Activated naive CD4-positive, alpha-beta T cell treated with anti-CD3 and anti-CD28 coated beads for 36 hours (primary cell): ENCODE results near the gene NUP37. TPM values are rescaled to one million over a fixed set of nuclear protein-coding genes. Genes with fewer than 3 reads are reported as not detected.
"Not testable (repeated sequence)": the region's sequence is repeated elsewhere in the genome, so short reads cannot be mapped to it uniquely, and the experiment has no call there.

Experiments
- CTCF ChIA-PET: fragments of 350-600 bp; sonication (Branson Sonifier 250); formaldehyde crosslinking; loops from one replicate; lab custom pipeline; 2021; ENCODE audit warnings: antibody characterized with exemption; lab: Charles Lee
- DNase-seq: peaks from one replicate; pipeline ENCODE4 v3.0.0-alpha.2; 2020
- H3K27ac Mint-ChIP-seq: one replicate; pipeline ENCODE4 v1.8.0; 2021; ENCODE audit warnings: mild to moderate bottlenecking, mixed read lengths
- H3K27me3 Mint-ChIP-seq: one replicate; pipeline ENCODE4 v1.8.0; 2021; ENCODE audit warnings: low read depth, mixed read lengths
- H3K36me3 Mint-ChIP-seq: one replicate; pipeline ENCODE4 v1.8.0; 2021; ENCODE audit warnings: low read depth, mixed read lengths
- H3K4me1 Mint-ChIP-seq: one replicate; pipeline ENCODE4 v1.8.0; 2021; ENCODE audit warnings: low read depth, mixed read lengths
- H3K4me3 Mint-ChIP-seq: one replicate; pipeline ENCODE4 v1.8.0; 2021; ENCODE audit warnings: mild to moderate bottlenecking, moderate library complexity, mixed read lengths
- H3K9me3 Mint-ChIP-seq: one replicate; pipeline ENCODE4 v1.8.0; 2021; ENCODE audit warnings: mixed read lengths
- intact Hi-C: fragments of 100-400 bp; cut with micrococcal nuclease; formaldehyde crosslinking; loops from one replicate; pipeline ENCODE4 v1.15.1; 2023
- total RNA-seq, 2 experiments: library from RNA; stranded (reverse); gene quantifications; one replicate each; pipeline ENCODE4 v1.2.3, GENCODE V29; 2021

The NUP37 gene
- total RNA-seq, 2 experiments from 2014 or later, result 85.3 to 88.0 TPM

GRCh38 chr12:102120886-102121285 is 972 bp upstream of the NUP37 start:
- peaks cover 15% of the 10 kb centered on the region for H3K36me3 Mint-ChIP-seq
- DNase-seq, result no peak
- CTCF ChIA-PET, result interaction anchor here (0.8 kb wide), 1 partner anchor 11 kb away, joined by 3 read pairs; no protein-coding TSS in a partner anchor
- no peaks in the 10 kb centered on the region for H3K9me3 Mint-ChIP-seq
- peak overlapping the region; percentile 90 for H3K4me3 Mint-ChIP-seq
- H3K27me3 Mint-ChIP-seq, result no peaks in the 10 kb centered on the region
- H3K27ac Mint-ChIP-seq, result peak overlapping the region; percentile 80
- H3K4me1 Mint-ChIP-seq, result peaks cover 19% of the 10 kb centered on the region
- intact Hi-C loops, result loop anchor here (1.0 to 10.0 kb wide), 15 partner anchors 47 to 1979 kb away; partner anchors contain the start of genes ARL1, BLTP3B, CHPT1 and DEPDC4

DNA sequence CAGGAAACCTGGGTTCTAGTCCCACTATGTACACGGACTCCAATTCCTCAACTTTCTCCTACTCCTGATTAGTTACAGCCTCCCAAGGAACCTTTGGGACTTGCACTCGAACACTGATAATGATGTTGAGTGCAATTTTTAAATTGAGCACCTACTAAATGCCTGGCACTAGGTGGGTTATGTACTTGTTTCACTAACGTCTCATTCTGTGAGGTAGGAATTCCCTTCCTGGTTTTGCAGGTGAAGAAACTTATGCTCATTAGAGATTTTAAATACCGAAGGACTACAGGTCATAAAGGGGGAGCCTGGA is 605 bp upstream of the NUP37 start:
- H3K27ac Mint-ChIP-seq, result peak overlapping the region; percentile 80
- peaks cover 19% of the 10 kb centered on the region for H3K4me1 Mint-ChIP-seq
- intact Hi-C loops, result loop anchor here (1.0 to 10.0 kb wide), 15 partner anchors 48 to 1978 kb away; partner anchors contain the start of genes ARL1, BLTP3B, CHPT1 and DEPDC4
- H3K36me3 Mint-ChIP-seq, result peaks cover 15% of the 10 kb centered on the region
- H3K9me3 Mint-ChIP-seq, result no peaks in the 10 kb centered on the region
- peak overlapping the region; percentile 90 for H3K4me3 Mint-ChIP-seq
- no peak for DNase-seq
- CTCF ChIA-PET, result interaction anchor here (0.8 kb wide), 1 partner anchor 10 kb away, joined by 3 read pairs; no protein-coding TSS in a partner anchor
- no peaks in the 10 kb centered on the region for H3K27me3 Mint-ChIP-seq

DNA sequence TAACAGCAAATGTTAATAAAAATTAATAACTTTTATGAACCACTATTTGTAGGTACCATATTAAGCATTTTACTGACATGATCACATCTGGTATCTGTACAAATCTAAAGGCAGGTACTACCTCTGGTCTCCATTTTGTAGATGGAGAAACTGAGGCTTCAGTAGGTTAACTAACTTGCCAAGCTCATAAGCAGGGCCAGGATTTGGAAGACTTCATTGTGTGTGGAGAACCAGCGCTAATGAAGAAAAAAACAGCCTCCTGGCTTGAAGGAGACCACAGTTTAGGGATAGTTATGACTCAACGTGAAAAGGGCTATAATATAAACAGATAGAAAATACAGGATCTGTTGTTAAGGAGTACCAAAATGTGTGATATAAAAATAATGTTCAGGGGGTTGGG is 1.0 kb downstream of the NUP37 start:
- DNase-seq, result no peak

DNA sequence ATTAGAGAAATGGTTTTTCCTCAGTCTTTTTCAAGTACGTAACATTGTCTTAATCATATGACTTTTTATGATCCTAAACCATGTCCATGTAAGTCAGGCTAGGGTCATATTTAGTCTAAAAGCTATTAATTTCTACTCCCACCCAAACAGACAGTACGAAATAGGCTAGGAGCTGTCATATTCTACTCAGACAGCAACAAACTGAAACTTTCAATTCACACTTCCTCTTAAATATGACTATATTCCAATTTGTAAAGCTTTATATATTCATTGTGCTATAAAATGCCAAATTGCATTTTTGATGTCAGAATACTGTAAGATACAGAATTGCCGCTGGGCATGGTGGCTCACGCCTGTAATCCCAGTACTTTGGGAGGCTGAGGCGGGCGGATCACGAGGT is 3.5 kb downstream of the NUP37 start:
- Mint-ChIP-seq H3K4me3 (no peak overlapping the region), H3K27me3 (no peaks in the 10 kb centered on the region), H3K27ac (no peak overlapping the region), H3K4me1 (peaks cover 15% of the 10 kb centered on the region), H3K36me3 (peaks cover 20% of the 10 kb centered on the region), H3K9me3 (no peaks in the 10 kb centered on the region)
- intact Hi-C loops, result no loop called here
- CTCF ChIA-PET, result no interaction called here
- no peak for DNase-seq

More for the DNA sequence above, 1.0 kb downstream of the NUP37 start:
- Mint-ChIP-seq H3K4me1 (peaks cover 19% of the 10 kb centered on the region), H3K4me3 (peak overlapping the region; percentile 90), H3K27ac (no peak overlapping the region), H3K27me3 (no peaks in the 10 kb centered on the region), H3K9me3 (no peaks in the 10 kb centered on the region), H3K36me3 (peaks cover 12% of the 10 kb centered on the region)
- CTCF ChIA-PET, result no interaction called here
- intact Hi-C loops, result no loop called here

DNA sequence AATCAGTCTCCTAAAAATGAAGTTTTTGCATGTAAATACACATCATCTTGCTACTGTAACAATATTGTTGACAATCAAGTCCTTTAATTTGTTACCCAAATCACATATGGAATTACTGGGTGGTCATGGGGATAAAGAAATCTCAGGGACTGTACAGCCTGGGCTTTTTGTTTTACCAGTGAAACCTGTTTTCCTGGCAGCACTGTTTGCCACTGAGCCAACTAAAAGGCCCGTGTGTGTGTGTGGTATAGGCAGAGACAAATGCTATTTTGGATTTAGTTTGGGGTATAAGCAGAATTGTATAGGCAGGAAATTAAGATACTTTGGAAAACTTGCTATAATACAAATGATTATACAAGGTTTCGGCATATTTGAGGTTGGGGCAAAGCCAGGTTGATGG is 5.7 kb downstream of the NUP37 start:
- intact Hi-C loops, result no loop called here
- no peak overlapping the region for H3K27ac Mint-ChIP-seq
- peaks cover 35% of the 10 kb centered on the region for H3K36me3 Mint-ChIP-seq
- peaks cover 9% of the 10 kb centered on the region for H3K4me1 Mint-ChIP-seq
- CTCF ChIA-PET, result no interaction called here
- H3K27me3 Mint-ChIP-seq, result no peaks in the 10 kb centered on the region
- DNase-seq, result no peak
- H3K4me3 Mint-ChIP-seq, result no peak overlapping the region
- H3K9me3 Mint-ChIP-seq, result no peaks in the 10 kb centered on the region

DNA sequence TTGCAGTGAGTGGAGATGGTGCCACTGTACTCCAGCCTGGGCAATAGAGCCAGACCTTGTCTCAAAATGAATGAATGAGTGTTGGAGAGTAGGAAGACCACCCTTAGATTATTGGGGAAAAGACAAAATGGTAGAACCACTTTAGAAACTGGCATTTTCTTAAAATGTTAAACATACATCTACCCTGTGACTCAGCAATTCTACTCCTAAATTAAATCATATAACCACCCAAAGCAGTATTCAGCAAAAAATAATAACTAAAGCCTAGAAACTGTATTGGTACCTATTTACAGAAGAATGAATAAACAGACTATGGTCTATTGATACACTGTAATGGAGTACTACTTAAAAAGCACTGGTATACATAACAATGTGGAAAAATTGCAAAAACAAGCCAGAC is 9.1 kb downstream of the NUP37 start:
- H3K4me3 Mint-ChIP-seq, result no peak overlapping the region
- DNase-seq, result no peak
- peaks cover 6% of the 10 kb centered on the region for H3K4me1 Mint-ChIP-seq
- intact Hi-C loops, result no loop called here
- H3K27ac Mint-ChIP-seq, result no peak overlapping the region
- H3K9me3 Mint-ChIP-seq, result no peaks in the 10 kb centered on the region
- peaks cover 61% of the 10 kb centered on the region for H3K36me3 Mint-ChIP-seq
- CTCF ChIA-PET, result interaction anchor here (1.5 kb wide), 1 partner anchor 10 kb away, joined by 3 read pairs; no protein-coding TSS in a partner anchor
- no peaks in the 10 kb centered on the region for H3K27me3 Mint-ChIP-seq

GRCh38 chr12:102107970-102108369 is 11.9 kb downstream of the NUP37 start:
- peaks cover 70% of the 10 kb centered on the region for H3K36me3 Mint-ChIP-seq
- peaks cover 6% of the 10 kb centered on the region for H3K4me1 Mint-ChIP-seq
- intact Hi-C loops, result no loop called here
- no peaks in the 10 kb centered on the region for H3K27me3 Mint-ChIP-seq
- no peaks in the 10 kb centered on the region for H3K9me3 Mint-ChIP-seq
- H3K4me3 Mint-ChIP-seq, result no peak overlapping the region
- H3K27ac Mint-ChIP-seq, result no peak overlapping the region
- DNase-seq, result no peak
- CTCF ChIA-PET, result no interaction called here

DNA sequence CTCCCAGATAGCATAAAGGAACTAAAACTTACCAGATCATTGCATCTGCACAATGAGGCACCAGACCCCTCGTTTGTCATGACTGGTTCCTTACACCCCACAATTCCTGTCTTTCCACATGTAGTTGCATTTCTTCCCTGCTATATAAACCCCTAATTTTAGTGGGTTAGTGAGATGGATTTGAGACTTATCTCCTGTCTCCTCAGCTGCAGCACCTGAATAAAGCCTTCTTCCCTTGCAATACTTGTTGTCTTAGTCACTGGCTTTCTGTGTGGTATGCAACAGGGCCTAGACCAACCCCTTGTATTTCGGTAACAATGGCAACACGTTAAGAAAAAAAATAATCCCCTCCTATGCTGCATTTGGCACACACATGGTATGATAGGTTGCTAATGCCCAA is 13.0 kb downstream of the NUP37 start:
- Mint-ChIP-seq H3K36me3 (peaks cover 72% of the 10 kb centered on the region), H3K4me3 (no peak overlapping the region), H3K27ac (no peak overlapping the region), H3K9me3 (no peaks in the 10 kb centered on the region), H3K4me1 (peaks cover 6% of the 10 kb centered on the region), H3K27me3 (no peaks in the 10 kb centered on the region)
- CTCF ChIA-PET, result no interaction called here
- intact Hi-C loops, result no loop called here
- DNase-seq, result no peak

GRCh38 chr12:102096855-102097254 is 23.1 kb downstream of the NUP37 start:
- CTCF ChIA-PET, result no interaction called here
- Mint-ChIP-seq H3K4me1 (no peaks in the 10 kb centered on the region), H3K27me3 (no peaks in the 10 kb centered on the region), H3K27ac (no peak overlapping the region), H3K9me3 (no peaks in the 10 kb centered on the region), H3K36me3 (peaks cover 16% of the 10 kb centered on the region), H3K4me3 (no peak overlapping the region)
- intact Hi-C loops, result loop anchor here (10.0 kb wide), 1 partner anchor 718 kb away; no protein-coding TSS in a partner anchor
- no peak for DNase-seq

GRCh38 chr12:102095677-102096263 is 24.1 kb downstream of the NUP37 start:
- H3K27me3 Mint-ChIP-seq, result no peaks in the 10 kb centered on the region
- no peaks in the 10 kb centered on the region for H3K9me3 Mint-ChIP-seq
- peaks cover 16% of the 10 kb centered on the region for H3K36me3 Mint-ChIP-seq
- CTCF ChIA-PET, result interaction anchor here (0.5 to 0.6 kb wide), 2 partner anchors 35 to 383 kb away, joined by 3 read pairs; no protein-coding TSS in a partner anchor
- H3K4me3 Mint-ChIP-seq, result no peak overlapping the region
- no peak for DNase-seq
- H3K27ac Mint-ChIP-seq, result no peak overlapping the region
- intact Hi-C loops, result loop anchor here (1.0 to 10.0 kb wide), 3 partner anchors 389 to 719 kb away; no protein-coding TSS in a partner anchor
- H3K4me1 Mint-ChIP-seq, result no peaks in the 10 kb centered on the region

- intact Hi-C loops, result loop anchor here (10.0 kb wide), 1 partner anchor 721 kb away; no protein-coding TSS in a partner anchor
- DNase-seq, result no peak
- Mint-ChIP-seq H3K4me1 (no peaks in the 10 kb centered on the region), H3K4me3 (no peak overlapping the region), H3K36me3 (peaks cover 16% of the 10 kb centered on the region), H3K9me3 (no peaks in the 10 kb centered on the region), H3K27me3 (no peaks in the 10 kb centered on the region), H3K27ac (no peak overlapping the region)
- CTCF ChIA-PET, result no interaction called here
These were observed 26.6 kb downstream of the NUP37 start for GRCh38 chr12:102093319-102093718.

DNA sequence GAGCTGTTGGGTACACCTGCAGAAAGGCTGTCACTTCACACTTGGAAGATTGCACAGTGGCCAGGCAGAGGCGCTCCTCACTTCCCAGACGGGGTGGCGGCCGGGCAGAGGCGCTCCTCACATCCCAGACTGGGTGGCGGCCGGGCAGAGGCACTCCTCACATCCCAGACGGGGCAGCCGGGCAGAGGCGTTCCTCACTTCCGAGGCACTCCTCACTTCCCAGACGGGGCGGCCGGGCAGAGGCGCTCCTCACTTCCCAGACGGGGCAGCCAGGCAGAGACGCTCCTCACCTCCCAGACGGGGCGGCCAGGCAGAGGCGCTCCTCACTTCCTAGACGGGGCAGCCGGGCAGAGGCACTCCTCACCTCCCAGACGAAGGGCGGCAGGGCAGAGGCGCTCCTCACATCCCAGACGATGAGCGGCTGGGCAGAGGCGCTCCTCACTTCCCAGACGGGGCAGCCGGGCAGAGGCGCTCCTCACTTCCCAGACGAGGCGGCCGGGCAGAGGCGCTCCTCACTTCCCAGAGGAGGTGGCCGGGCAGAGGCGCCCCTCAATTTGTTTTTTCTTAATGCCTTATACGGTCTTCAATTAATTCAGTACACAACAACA is 30.6 kb downstream of the NUP37 start:
- CTCF ChIA-PET, result interaction anchor here (0.6 to 0.7 kb wide), 3 partner anchors 80 to 329 kb away, joined by 3 to 5 read pairs (median 4); no protein-coding TSS in a partner anchor
- H3K9me3 Mint-ChIP-seq, DNase-seq, H3K4me3 Mint-ChIP-seq, H3K27ac Mint-ChIP-seq, H3K4me1 Mint-ChIP-seq, intact Hi-C loops, H3K27me3 Mint-ChIP-seq: not testable (repeated sequence)
- peaks cover 18% of the 10 kb centered on the region for H3K36me3 Mint-ChIP-seq

DNA sequence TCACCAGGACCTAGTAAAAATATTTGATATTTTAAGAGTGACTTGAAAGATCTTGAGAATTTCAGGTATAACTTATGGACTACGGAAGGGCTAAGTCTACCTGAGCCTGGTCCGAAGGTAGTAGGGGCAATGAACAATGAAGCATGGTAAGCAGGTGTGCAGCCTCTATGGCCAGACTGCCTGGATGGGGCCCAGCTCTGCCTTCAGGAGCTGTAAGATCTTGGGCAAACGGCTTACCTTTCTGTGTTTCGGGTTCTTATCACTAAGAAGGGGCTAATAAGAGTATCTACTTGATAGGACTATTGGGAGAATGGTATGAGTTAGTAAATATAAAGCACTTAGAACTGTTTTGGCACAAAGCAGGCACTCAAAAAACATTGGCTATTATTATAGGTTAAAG is 39.1 kb downstream of the NUP37 start:
- H3K27ac Mint-ChIP-seq, result no peak overlapping the region
- no peak for DNase-seq
- intact Hi-C loops, result no loop called here
- CTCF ChIA-PET, result no interaction called here
- H3K4me1 Mint-ChIP-seq, result no peaks in the 10 kb centered on the region
- H3K9me3 Mint-ChIP-seq, result no peaks in the 10 kb centered on the region
- peaks cover 35% of the 10 kb centered on the region for H3K36me3 Mint-ChIP-seq
- H3K27me3 Mint-ChIP-seq, result no peaks in the 10 kb centered on the region
- no peak overlapping the region for H3K4me3 Mint-ChIP-seq
